Testis (tissue), 5 donors: ENCODE measurements around the gene RPAP2. TPM values are rescaled to one million over a fixed set of nuclear protein-coding genes. Genes with fewer than 3 reads are reported as not detected.
A peak's percentile ranks its signal among the peaks of the same experiment; 100 is the strongest.
"Not testable (repeated sequence)": the region's sequence is repeated elsewhere in the genome, so short reads cannot be mapped to it uniquely, and the experiment has no call there.

ENCODE experiments used
- DNase-seq: peaks from one replicate; pipeline ENCODE4 v3.0.0-alpha.2; 2019
- H3K27ac ChIP-seq, 2 donors: fragments of 200-600 bp; sonication (generic); one replicate each; pipeline ENCODE4 v1.5.1; 2019
- H3K27me3 ChIP-seq: fragments of 200-600 bp; sonication (generic); one replicate; pipeline ENCODE4 v1.5.1; 2019
- H3K36me3 ChIP-seq: fragments of 200-600 bp; sonication (generic); one replicate; pipeline ENCODE4 v1.5.1; 2017; ENCODE audit warnings: low read depth; ENCODE audit errors: missing control alignments
- H3K4me1 ChIP-seq: fragments of 200-600 bp; sonication (generic); one replicate; pipeline ENCODE4 v1.5.1; 2019
- H3K4me3 ChIP-seq, 2 donors: fragments of 200-600 bp; sonication (generic); one replicate each; pipeline ENCODE4 v1.5.1; 2017 to 2019
- H3K9me3 ChIP-seq: fragments of 200-600 bp; sonication (generic); one replicate; pipeline ENCODE4 v1.5.1; 2017
- POLR2A ChIP-seq: fragments of 450-650 bp; IDR thresholded peaks from one replicate; pipeline ENCODE4 v1.6.1; 2017; ENCODE audit warnings: antibody characterized with exemption, mild to moderate bottlenecking, moderate library complexity
- WGBS, 2 donors: methylation state at CpG; one replicate each; pipeline ENCODE4 v1.1.5; 2018; 5-methylcytosine and 5-hydroxymethylcytosine counted together
- intact Hi-C: fragments of 100-400 bp; cut with DNase I; formaldehyde crosslinking; loops from one replicate; pipeline ENCODE4 v1.15.1; 2023; ENCODE audit warnings: low total_unique reads
- long read RNA-seq, 2 donors: transcript quantifications; one replicate each; lab custom pipeline, GENCODE V29; 2026
- polyA plus RNA-seq: library from polyadenylated mRNA; stranded (reverse); fragments of 350-450 nt; fragmentation: Illumina TruSeq; extraction: RNeasy Lipid Tissue Mini Kit (QIAGEN cat#74804); gene quantifications from one replicate; pipeline ENCODE4 v1.2.3, GENCODE V29; 2014; ENCODE audit warnings: low read depth, low replicate concordance; ENCODE audit not compliant: insufficient read depth
- total RNA-seq, 2 donors: library from RNA; depleted of rRNA; stranded (reverse); fragments of >200 nt; gene quantifications; one replicate each; pipeline ENCODE4 v1.2.3, GENCODE V29; 2016
- TF ChIP-seq, protein P1 (sequence below), 3 experiments: fragments of 450-650 bp in 2 of 3; fragments of 200-600 bp in 1 of 3; sonication (generic) in 1 of 3; IDR thresholded peaks; one replicate each; pipeline ENCODE4 v1.5.1; 2016 to 2019; ENCODE audit warnings: antibody characterized with exemption in 3 of 3, mild to moderate bottlenecking in 2 of 3, moderate library complexity in 1 of 3

Gene RPAP2
- 1 to 10 TPM; 5.8 to 6.1 TPM for total RNA-seq
- polyA plus RNA-seq = 14.5 TPM
- long read RNA-seq, donor 1, full-length matches to known transcripts = 2 of 2 reads
- long read RNA-seq, donor 1, partial matches to known transcripts = 0 of 2 reads
- long read RNA-seq, donor 1, other reads (novel, unspliced or antisense) = 0 of 2 reads
- long read RNA-seq, donor 2, full-length matches to known transcripts = 5 of 5 reads
- long read RNA-seq, donor 2, partial matches to known transcripts = 0 of 5 reads
- long read RNA-seq, donor 2, other reads (novel, unspliced or antisense) = 0 of 5 reads

DNA sequence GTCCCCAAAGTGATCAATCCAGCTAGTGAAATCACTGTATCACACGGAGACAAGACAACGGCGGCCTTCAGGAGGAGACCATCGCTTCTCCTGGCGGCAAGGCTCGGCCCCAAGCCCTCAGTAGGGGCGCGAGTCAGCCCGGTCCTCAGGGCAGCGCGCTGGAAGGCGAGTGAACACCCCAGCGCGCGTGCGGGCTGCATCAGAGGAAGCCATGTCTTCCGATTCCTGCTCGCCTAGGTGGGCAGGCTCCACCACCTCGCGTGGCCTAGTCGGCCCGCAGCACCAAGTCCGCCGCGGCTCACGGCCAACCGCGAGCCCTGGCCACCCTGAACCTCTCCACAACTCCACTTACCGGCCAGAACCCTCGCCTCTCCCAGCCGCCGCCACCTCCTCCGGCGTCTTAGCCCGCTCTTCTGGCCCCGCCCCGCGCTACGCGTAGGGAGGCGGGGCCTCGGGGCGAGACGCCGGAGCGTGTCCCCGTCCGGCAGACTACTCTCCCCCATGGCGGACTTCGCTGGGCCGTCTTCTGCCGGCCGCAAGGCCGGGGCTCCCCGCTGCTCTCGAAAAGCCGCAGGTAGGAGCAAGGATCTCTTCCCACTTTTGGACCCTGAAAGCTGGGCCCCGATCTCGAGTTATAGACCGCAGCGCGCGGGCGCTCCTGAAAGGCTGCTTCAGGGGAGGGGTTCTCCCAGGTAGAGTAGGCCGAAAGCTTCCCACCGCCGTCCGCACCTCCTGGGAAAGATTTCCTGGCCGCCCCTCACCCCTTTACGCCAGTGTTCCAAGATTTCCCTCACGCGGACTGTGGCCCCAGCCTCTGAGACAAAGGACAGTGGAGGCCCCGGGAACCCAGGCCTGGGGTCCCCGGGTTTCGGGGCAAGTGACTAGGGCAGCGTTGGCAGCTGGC is at the start of gene RPAP2, which contains the start of gene GLMN:
Gene RPAP2 (plus strand): TSS at position 487 of the 904 bp plus-strand sequence. CDS start 15 bp downstream, at position 502.
Gene GLMN (minus strand): TSS at position 415 of the 904 bp plus-strand sequence. CDS start 988 bp downstream, outside the sequence.
- H3K9me3 ChIP-seq = no peaks in the 10 kb centered on the region
- intact Hi-C loops = no loop called here
- 0 to 1% methylated on average over 27 to 73 of the region's 76 CpGs for WGBS, 2 donors
- no peaks in the 10 kb centered on the region for H3K36me3 ChIP-seq
- H3K4me1 ChIP-seq = peaks cover 6% of the 10 kb centered on the region
- H3K4me3 ChIP-seq = peak within 1 kb of the TSS; percentile 75 to 86
- peak within 1 kb of the TSS; percentile 89 to 93 for H3K27ac ChIP-seq
- peak; percentile 88 for DNase-seq
- TF ChIP-seq, protein P1, sequence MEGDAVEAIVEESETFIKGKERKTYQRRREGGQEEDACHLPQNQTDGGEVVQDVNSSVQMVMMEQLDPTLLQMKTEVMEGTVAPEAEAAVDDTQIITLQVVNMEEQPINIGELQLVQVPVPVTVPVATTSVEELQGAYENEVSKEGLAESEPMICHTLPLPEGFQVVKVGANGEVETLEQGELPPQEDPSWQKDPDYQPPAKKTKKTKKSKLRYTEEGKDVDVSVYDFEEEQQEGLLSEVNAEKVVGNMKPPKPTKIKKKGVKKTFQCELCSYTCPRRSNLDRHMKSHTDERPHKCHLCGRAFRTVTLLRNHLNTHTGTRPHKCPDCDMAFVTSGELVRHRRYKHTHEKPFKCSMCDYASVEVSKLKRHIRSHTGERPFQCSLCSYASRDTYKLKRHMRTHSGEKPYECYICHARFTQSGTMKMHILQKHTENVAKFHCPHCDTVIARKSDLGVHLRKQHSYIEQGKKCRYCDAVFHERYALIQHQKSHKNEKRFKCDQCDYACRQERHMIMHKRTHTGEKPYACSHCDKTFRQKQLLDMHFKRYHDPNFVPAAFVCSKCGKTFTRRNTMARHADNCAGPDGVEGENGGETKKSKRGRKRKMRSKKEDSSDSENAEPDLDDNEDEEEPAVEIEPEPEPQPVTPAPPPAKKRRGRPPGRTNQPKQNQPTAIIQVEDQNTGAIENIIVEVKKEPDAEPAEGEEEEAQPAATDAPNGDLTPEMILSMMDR (IDR thresholded peaks at IDR 0.05) = no peak
- peak; percentile 23 for TF ChIP-seq POLR2A
- no peaks in the 10 kb centered on the region for H3K27me3 ChIP-seq

DNA sequence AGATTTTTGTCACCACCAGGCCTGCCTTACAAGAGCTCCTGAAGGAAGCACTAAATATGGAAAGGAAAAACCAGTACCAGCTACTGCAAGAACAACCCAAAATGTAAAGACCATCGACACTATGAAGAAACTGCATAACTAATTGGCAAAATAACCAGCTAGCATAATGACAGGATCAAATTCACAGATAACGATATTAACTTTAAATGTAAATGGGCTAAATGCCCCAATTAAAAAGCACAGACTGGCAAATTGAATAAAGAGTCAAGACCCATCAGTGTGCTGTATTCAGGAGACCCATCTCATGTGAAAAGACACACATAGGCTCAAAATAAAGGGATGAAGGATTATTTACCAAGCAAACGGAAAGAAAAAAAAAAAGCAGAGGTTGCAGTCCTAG is 44.1 kb upstream of the RPAP2 start:
- WGBS, 2 donors = 63% methylated on average over 3 of the region's 3 CpGs
- DNase-seq, intact Hi-C loops, H3K36me3 ChIP-seq, H3K4me1 ChIP-seq, H3K27me3 ChIP-seq, H3K4me3 ChIP-seq, H3K27ac ChIP-seq, H3K9me3 ChIP-seq: not testable (repeated sequence)

DNA sequence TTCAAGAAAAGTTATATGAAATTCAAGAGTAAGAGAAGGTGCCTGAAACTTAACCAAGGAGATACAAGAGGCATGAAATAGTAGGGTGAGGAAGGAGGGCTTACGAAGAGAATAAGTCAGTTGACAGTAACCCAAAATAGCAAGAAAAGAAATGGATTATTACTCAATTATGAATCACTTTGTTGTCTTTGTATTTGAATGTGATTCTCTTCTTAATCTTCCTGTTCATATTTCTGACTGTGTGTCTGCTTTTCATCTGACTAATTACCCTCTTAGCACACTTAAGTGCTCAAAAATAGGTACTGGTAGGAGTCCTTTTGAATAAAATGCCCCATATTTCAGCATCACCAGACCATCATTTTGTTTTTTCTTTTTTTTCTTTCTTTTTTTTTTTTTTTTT is 39.5 kb upstream of the RPAP2 start:
- Histone ChIP-seq H3K4me1 (no peaks in the 10 kb centered on the region), H3K9me3 (no peaks in the 10 kb centered on the region), H3K27ac (no peak overlapping the region), H3K4me3 (no peak overlapping the region), H3K36me3 (no peaks in the 10 kb centered on the region), H3K27me3 (no peaks in the 10 kb centered on the region)
- intact Hi-C loops = no loop called here
- DNase-seq = no peak
- 95 to 100% methylated on average over 1 of the region's 1 CpG for WGBS, 2 donors
- TF ChIP-seq, protein P1 (IDR thresholded peaks at IDR 0.05) = no peak
- TF ChIP-seq POLR2A = no peak

DNA sequence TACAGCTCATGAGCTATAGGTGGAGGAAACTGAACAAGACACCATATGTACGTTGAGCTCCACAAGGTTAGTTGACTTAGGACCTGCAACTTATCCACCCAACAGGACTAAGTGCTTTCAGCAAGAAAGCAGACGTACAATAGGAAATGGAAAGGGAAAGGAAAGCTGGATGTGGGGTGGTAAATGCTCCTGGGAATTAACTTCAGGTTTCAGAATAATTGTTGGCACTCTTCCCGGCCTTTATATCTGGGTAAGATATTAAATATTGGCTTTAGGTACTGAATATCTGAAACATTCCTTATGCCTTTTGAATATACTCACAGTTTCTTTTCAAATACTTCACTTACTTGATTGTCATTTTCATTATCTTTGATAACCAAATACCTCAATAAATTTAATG is 36.3 kb upstream of the RPAP2 start:
- TF ChIP-seq POLR2A = no peak
- TF ChIP-seq, protein P1 (IDR thresholded peaks at IDR 0.05) = no peak
- Histone ChIP-seq H3K36me3 (no peaks in the 10 kb centered on the region), H3K27me3 (no peaks in the 10 kb centered on the region), H3K9me3 (no peaks in the 10 kb centered on the region), H3K4me1 (no peaks in the 10 kb centered on the region), H3K4me3 (no peak overlapping the region), H3K27ac (no peak overlapping the region)
- intact Hi-C loops = no loop called here
- 80% methylated on average over 3 of the region's 3 CpGs for WGBS, 2 donors
- no peak for DNase-seq

DNA sequence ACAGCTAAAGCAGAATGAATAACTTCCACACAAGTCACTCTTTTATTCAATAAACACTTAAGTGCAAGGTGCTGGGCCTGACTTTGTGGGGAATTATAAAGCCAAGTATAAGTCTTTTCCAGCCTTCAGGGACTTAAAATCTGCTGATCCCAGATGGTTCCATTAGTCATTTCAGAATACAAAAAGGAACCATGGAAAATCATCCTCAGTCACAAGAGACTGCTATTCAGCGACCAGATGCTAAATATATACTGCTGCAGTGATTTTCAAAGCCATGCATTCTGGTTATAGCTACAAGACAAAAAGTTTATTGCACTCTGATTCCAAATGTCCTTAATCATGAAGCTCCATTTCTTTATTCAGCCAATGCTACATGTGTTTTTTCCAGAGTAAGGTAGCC is 25.8 kb upstream of the RPAP2 start:
- Histone ChIP-seq H3K27me3 (no peaks in the 10 kb centered on the region), H3K9me3 (no peaks in the 10 kb centered on the region), H3K36me3 (no peaks in the 10 kb centered on the region), H3K4me1 (no peaks in the 10 kb centered on the region), H3K27ac (no peak overlapping the region), H3K4me3 (no peak overlapping the region)
- WGBS, 2 donors = 77 to 94% methylated on average over 1 of the region's 1 CpG
- TF ChIP-seq, protein P1 (IDR thresholded peaks at IDR 0.05) = no peak
- no peak for TF ChIP-seq POLR2A
- intact Hi-C loops = no loop called here
- no peak for DNase-seq
